Measurements from ENCODE around the gene PLCG1. TPM values are rescaled to one million over a fixed set of nuclear protein-coding genes. Genes with fewer than 3 reads are reported as not detected.

Gene PLCG1
- total and polyA plus RNA-seq, 2 donors (not counting 3 experiments of a cell fraction or from before 2014, with no cell fraction given) = 164 to 224 TPM

GRCh38 chr20:41176711-41177552 is 39.6 kb downstream of the PLCG1 start:
- Histone ChIP-seq H3K4me3 (replicated peaks in 1 of 3; ENCODE audit: insufficient read depth in 1 of 3, low read depth in 1 of 3, low read length in 3 of 3) (no peak overlapping the region), H3K4me2 (ENCODE audit: insufficient read depth, low read length) (no peak overlapping the region), H3K9me1 (replicated peaks; ENCODE audit: control insufficient read depth, extremely low read depth, insufficient read depth, low read length) (no peaks in the 10 kb centered on the region), H3K36me3 (ENCODE audit: control insufficient read depth in 2 of 2, extremely low read depth in 1 of 2, insufficient read depth in 2 of 2, low read length in 2 of 2) (peaks cover 18 to 41% of the 10 kb centered on the region in 2 experiments), H3K27me3 (ENCODE audit: control insufficient read depth in 2 of 2, insufficient read depth in 2 of 2, low read length in 2 of 2) (no peaks in the 10 kb centered on the region), H3K79me2 (ENCODE audit: control insufficient read depth, insufficient read depth, low read length) (no peaks in the 10 kb centered on the region), H3K27ac (ENCODE audit: insufficient read depth, low read depth, low read length) (no peak overlapping the region), H3K9me3 (replicated peaks; ENCODE audit: control insufficient read depth, insufficient read depth, low read length) (no peaks in the 10 kb centered on the region), H2AFZ (ENCODE audit: low read depth, low read length) (no peak overlapping the region), H3K9ac (replicated peaks; ENCODE audit: extremely low read depth, insufficient read depth, low read length) (no peak overlapping the region), H4K20me1 (replicated peaks; ENCODE audit: control insufficient read depth, extremely low read depth, insufficient read depth, low read length) (no peaks in the 10 kb centered on the region), H3K4me1 (ENCODE audit: control insufficient read depth, extremely low read depth, insufficient read depth, low read length) (peaks cover 7% of the 10 kb centered on the region)
- no peak for DNase-seq (ENCODE audit: low read depth, low spot score)
- ChIA-PET CTCF (interaction anchor here (1.2 to 7.0 kb wide), 6 partner anchors 29 to 234 kb away, joined by 3 to 295 read pairs (median 5); partner anchors contain the start of gene LPIN3), POLR2A (no interaction called here)
- intact Hi-C loops (cut with micrococcal nuclease) = loop anchor here (2.0 kb wide), 1 partner anchor 24 kb away; no protein-coding TSS in a partner anchor
- no peak for FAIRE-seq
- TF ChIP-seq GATA2 (IDR thresholded peaks at IDR 0.05; ENCODE audit: insufficient read depth, insufficient read length, low read depth, low read length) = no peak
- TF ChIP-seq MYC (IDR thresholded peaks at IDR 0.05; ENCODE audit: low read depth, low read length) = no peak
- TF ChIP-seq POLR2A (IDR thresholded peaks at IDR 0.05; ENCODE audit: low read depth, low read length) = no peak
- no peak for TF ChIP-seq POLR2AphosphoS5 (IDR thresholded peaks at IDR 0.05; ENCODE audit: insufficient read depth, low read depth, low read length)
- TF ChIP-seq FOS (IDR thresholded peaks at IDR 0.05; ENCODE audit: borderline replicate concordance, insufficient read depth, low read length) = no peak
- no peak for TF ChIP-seq JUN (IDR thresholded peaks at IDR 0.05; ENCODE audit: borderline replicate concordance, insufficient read depth, insufficient read length, low read depth)
- no peak for TF ChIP-seq CTCF (IDR thresholded peaks at IDR 0.05; ENCODE audit: extremely low read depth in 1 of 2, insufficient read depth in 1 of 2, low read depth in 1 of 2, low read length in 2 of 2)
- TF ChIP-seq EZH2 (IDR thresholded peaks at IDR 0.05; ENCODE audit: borderline replicate concordance, low read depth, low read length, severe bottlenecking) = no peak
- no peak for TF ChIP-seq MAX (IDR thresholded peaks at IDR 0.05; ENCODE audit: insufficient read depth, insufficient read length)
- dilution Hi-C loops (cut with MboI; ENCODE audit: extremely low pct_ligation_motif_present, low sequenced_read_pairs) = no loop called here
- BruUV-seq (replicated peaks) = no TSS peak

Measured in endothelial cell of umbilical vein (primary cell).